K562 (cell line): ENCODE measurements around the gene TMEM107. TPM values are rescaled to one million over a fixed set of nuclear protein-coding genes. Genes with fewer than 3 reads are reported as not detected.

Source experiments
- CGGBP1 ChIP-seq: fragments of 250-450 bp; sonication (Bioruptor Pico); IDR thresholded peaks from 2 replicates; pipeline ENCODE4 v1.9.0; 2021; ENCODE audit warnings: mild to moderate bottlenecking
- DIDO1 ChIP-seq: fragments of 450-650 bp; IDR thresholded peaks from 2 replicates; pipeline ENCODE4 v1.6.1; 2016; ENCODE audit warnings: low read depth, missing biosample characterization, missing genetic modification characterization
- GTF3C2 ChIP-seq: IDR thresholded peaks from 3 replicates; pipeline ENCODE4 v1.6.1; 2011; ENCODE audit warnings: borderline replicate concordance, mild to moderate bottlenecking, moderate library complexity; ENCODE audit not compliant: insufficient read length; ENCODE audit errors: extremely low read depth
- MAFK ChIP-seq: IDR thresholded peaks from 2 replicates; pipeline ENCODE4 v1.6.1; 2011; ENCODE audit warnings: low read length, improper control_type of control experiment
- MYBL2 ChIP-seq, 2 experiments: fragments of 450-650 bp in 1 of 2; sonication (generic) in 1 of 2; formaldehyde crosslinking in 1 of 2; IDR thresholded peaks; 2 replicates each; pipeline versions ENCODE4 v1.6.1 to v1.8.1; 2017 to 2022; ENCODE audit warnings: borderline replicate concordance in 1 of 2, inconsistent platforms in 1 of 2, low read depth in 1 of 2, mild to moderate bottlenecking in 1 of 2, missing genetic modification reagents in 1 of 2, moderate library complexity in 1 of 2
- NCOA2 ChIP-seq, 2 experiments: fragments of 450-650 bp; IDR thresholded peaks; 2 replicates each; pipeline ENCODE4 v1.6.1; 2018; ENCODE audit warnings: mild to moderate bottlenecking in 2 of 2, moderate library complexity in 1 of 2; ENCODE audit not compliant: partially characterized antibody in 2 of 2
- NR2C1 ChIP-seq, 2 experiments: fragments of 450-650 bp; IDR thresholded peaks; 2 replicates each; pipeline ENCODE4 v1.6.1; 2017; ENCODE audit warnings: mild to moderate bottlenecking in 2 of 2, antibody characterized with exemption in 1 of 2, inconsistent platforms in 1 of 2, missing compliant biosample characterization in 1 of 2, missing genetic modification characterization in 1 of 2
- PATZ1 ChIP-seq: fragments of 250-450 bp; sonication (Bioruptor Pico); IDR thresholded peaks from 2 replicates; pipeline ENCODE4 v1.5.0; 2020; ENCODE audit warnings: mild to moderate bottlenecking, borderline replicate concordance
- RAD51 ChIP-seq: fragments of 450-650 bp; IDR thresholded peaks from 2 replicates; pipeline ENCODE4 v1.7.1; 2016; ENCODE audit warnings: low read depth, mild to moderate bottlenecking, borderline replicate concordance
- SRF ChIP-seq, 2 experiments: fragments of 250-450, 450-650 bp in 1 of 2; sonication (Bioruptor Pico) in 1 of 2; sonication (generic) in 1 of 2; formaldehyde crosslinking; IDR thresholded peaks; 2 replicates each; pipeline versions ENCODE4 v1.5.0 to v1.5.1; 2020 to 2022; ENCODE audit warnings: mild to moderate bottlenecking in 1 of 2, missing genetic modification reagents in 1 of 2
- TAF7 ChIP-seq: fragments of 450-650 bp; IDR thresholded peaks from 2 replicates; pipeline ENCODE4 v1.6.1; 2016; ENCODE audit warnings: missing genetic modification characterization, missing compliant biosample characterization
- VEZF1 ChIP-seq: fragments of 200-800 bp; sonication (Bioruptor generic); IDR thresholded peaks from 2 replicates; pipeline ENCODE4 v1.6.1; 2017; ENCODE audit warnings: missing genetic modification characterization, missing compliant biosample characterization
- ZBTB1 ChIP-seq: sonication (generic); formaldehyde crosslinking; IDR thresholded peaks from 2 replicates; pipeline ENCODE4 v1.8.1; 2023; ENCODE audit warnings: missing genetic modification reagents, low read depth, mild to moderate bottlenecking, borderline replicate concordance
- ZNF584 ChIP-seq: fragments of 200-800 bp; sonication (Bioruptor generic); IDR thresholded peaks from 2 replicates; pipeline ENCODE4 v1.6.1; 2016; ENCODE audit warnings: low read depth, mild to moderate bottlenecking, missing genetic modification characterization, missing compliant biosample characterization
- ZNF589 ChIP-seq: fragments of 200-800 bp; sonication (Bioruptor generic); IDR thresholded peaks from 2 replicates; pipeline ENCODE4 v1.6.1; 2016; ENCODE audit warnings: low read depth, missing genetic modification characterization, missing compliant biosample characterization
- ZNF668 ChIP-seq: fragments of 250-450 bp; sonication (Bioruptor Pico); IDR thresholded peaks from 2 replicates; pipeline ENCODE4 v1.8.0; 2022; ENCODE audit warnings: mild to moderate bottlenecking, inconsistent platforms
- ZNF695 ChIP-seq: fragments of 450-650 bp; formaldehyde crosslinking; IDR thresholded peaks from 2 replicates; pipeline ENCODE4 v1.4.0; 2020; ENCODE audit warnings: mild to moderate bottlenecking, moderate library complexity
- ZNF766 ChIP-seq: fragments of 200-800 bp; sonication (Bioruptor generic); conservative IDR thresholded peaks from 2 replicates; pipeline ENCODE4 v1.6.1; 2016; ENCODE audit warnings: missing genetic modification characterization, missing compliant biosample characterization
- polyA plus RNA-seq, 8 experiments: library from polyadenylated mRNA; depleted of rRNA in 4 of 8; stranded (reverse) in 5 of 8; unstranded in 3 of 8; fragments of >200 nt; fragmentation: Nextera tagmentation in 2 of 8; fragmentation: Illumina TruSeq in 1 of 8; extraction: Ambion mirVana in 2 of 8; extraction: Trizol in 1 of 8; gene quantifications; 2 replicates each; pipeline versions ENCODE4 v1.2.1 to v1.2.3, GENCODE V29; 2011 to 2014; ENCODE audit warnings: inconsistent platforms in 1 of 8, missing spikeins in 1 of 8
- total RNA-seq, 7 experiments: library from RNA; depleted of rRNA in 6 of 7; stranded (reverse); fragments of >200 nt in 6 of 7; fragmentation: Illumina TruSeq in 2 of 7; extraction: Trizol in 2 of 7; gene quantifications; 2 replicates each; pipeline versions ENCODE4 v1.2.1 to v1.2.3, GENCODE V29; 2011 to 2021; ENCODE audit warnings: low replicate concordance in 1 of 7

Gene TMEM107
- total and polyA plus RNA-seq, 9 of the 15 experiments (the other 6 are each of a cell fraction or from before 2014, with no cell fraction given) = 7.1 to 26.2 (median 16.9) TPM

- TF ChIP-seq ZNF589 (no peak), MAFK (no peak), PATZ1 (CRISPR knock-in tag) (no peak), ZBTB1 (CRISPR knock-in tag) (no peak), VEZF1 (CRISPR knock-in tag) (no peak), GTF3C2 (no peak), RAD51 (0 out of 2 replicates have a peak, but pooled peaks have one; percentile 48), MYBL2 (IDR thresholded peaks at IDR 0.05; ENCODE audit: low read depth) (peak; percentile 94), MYBL2 (CRISPR knock-in tag; IDR thresholded peaks at IDR 0.05; ENCODE audit: borderline replicate concordance) (no peak), ZNF766 (CRISPR knock-in tag) (no peak; the same call in 1 of the 2 replicates), ZNF695 (CRISPR knock-in tag) (no peak), CGGBP1 (CRISPR knock-in tag) (no peak), TAF7 (no peak), NR2C1 (IDR thresholded peaks at IDR 0.05) (no peak), NR2C1 (tag; IDR thresholded peaks at IDR 0.05) (no peak), ZNF668 (CRISPR knock-in tag) (no peak), ZNF584 (CRISPR knock-in tag) (no peak), NCOA2 (IDR thresholded peaks at IDR 0.05; ENCODE audit: partially characterized antibody in 2 of 2) (no peak), SRF (CRISPR knock-in tag; IDR thresholded peaks at IDR 0.05) (no peak), DIDO1 (tag) (no peak)
Observed at GRCh38 chr17:8187517-8188262, 11.5 kb upstream of the TMEM107 start (continued).
